Hepatocyte (in vitro differentiated cells): Measurements from ENCODE around the gene LY9. TPM values are rescaled to one million over a fixed set of nuclear protein-coding genes. Genes with fewer than 3 reads are reported as not detected.

Source experiments
- DNase-seq: peaks from one replicate; pipeline ENCODE4 v3.0.0-alpha.2; 2016; ENCODE audit warnings: low spot score
- H2AFZ ChIP-seq: fragments of 200-600 bp; sonication (generic); 2 replicates; pipeline ENCODE4 v1.6.0; 2016; ENCODE audit warnings: antibody characterized with exemption, mild to moderate bottlenecking
- H3K27ac ChIP-seq: fragments of 200-600 bp; sonication (generic); 2 replicates; pipeline ENCODE4 v1.5.1; 2016; ENCODE audit warnings: mild to moderate bottlenecking
- H3K27me3 ChIP-seq: fragments of 200-600 bp; sonication (generic); 2 replicates; pipeline ENCODE4 v1.6.1; 2016
- H3K36me3 ChIP-seq: fragments of 200-600 bp; sonication (generic); replicated peaks from 2 replicates; pipeline ENCODE4 v1.5.1; 2016; ENCODE audit warnings: low read depth; ENCODE audit not compliant: insufficient read depth
- H3K4me1 ChIP-seq: fragments of 200-600 bp; sonication (generic); 2 replicates; pipeline ENCODE4 v1.5.1; 2016; ENCODE audit warnings: mild to moderate bottlenecking, moderate library complexity; ENCODE audit not compliant: insufficient read depth
- H3K4me2 ChIP-seq: fragments of 200-600 bp; sonication (generic); 2 replicates; pipeline ENCODE4 v1.6.0; 2016
- H3K4me3 ChIP-seq: fragments of 200-600 bp; sonication (generic); 2 replicates; pipeline ENCODE4 v1.5.1; 2016; ENCODE audit warnings: mild to moderate bottlenecking
- H3K79me2 ChIP-seq: fragments of 200-600 bp; sonication (generic); 2 replicates; pipeline ENCODE4 v1.6.0; 2017; ENCODE audit warnings: mild to moderate bottlenecking
- H3K9me2 ChIP-seq: fragments of 200-600 bp; sonication (generic); replicated peaks from 2 replicates; pipeline ENCODE4 v1.6.0; 2017; ENCODE audit warnings: mild to moderate bottlenecking; ENCODE audit not compliant: insufficient read depth
- H3K9me3 ChIP-seq: fragments of 200-600 bp; sonication (generic); 2 replicates; pipeline ENCODE4 v1.5.1; 2016; ENCODE audit warnings: low read depth, mild to moderate bottlenecking
- H4K20me1 ChIP-seq: fragments of 200-600 bp; sonication (generic); 2 replicates; pipeline ENCODE4 v1.6.0; 2016; ENCODE audit warnings: mild to moderate bottlenecking; ENCODE audit not compliant: insufficient read depth, poor library complexity, severe bottlenecking
- CTCF ChIP-seq: fragments of 200-600 bp; sonication (generic); IDR thresholded peaks from 2 replicates; pipeline ENCODE4 v1.5.1; 2016; ENCODE audit warnings: antibody characterized with exemption, mild to moderate bottlenecking; ENCODE audit not compliant: poor library complexity
- EZH2 ChIP-seq: fragments of 200-600 bp; sonication (generic); IDR thresholded peaks from 2 replicates; pipeline ENCODE4 v1.6.1; 2016; ENCODE audit warnings: antibody characterized with exemption, mild to moderate bottlenecking, borderline replicate concordance
- EZH2phosphoT487 ChIP-seq: fragments of 200-600 bp; sonication (generic); IDR thresholded peaks from one replicate; pipeline ENCODE4 v1.6.1; 2018; ENCODE audit warnings: antibody characterized with exemption, mild to moderate bottlenecking, low read depth, moderate library complexity; ENCODE audit not compliant: unreplicated experiment, severe bottlenecking
- WGBS: methylation state at CpG from one replicate; pipeline ENCODE4 v1.1.6; 2016; ENCODE audit warnings: low lambda C conversion rate; ENCODE audit errors: missing lambda C conversion rate; 5-methylcytosine and 5-hydroxymethylcytosine counted together
- polyA plus RNA-seq: library from polyadenylated mRNA; unstranded; fragments of >200 nt; fragmentation: Nextera tagmentation; extraction: Ambion mirVana; gene quantifications from 2 replicates; pipeline ENCODE4 v1.2.1, GENCODE V29; 2016
- total RNA-seq: library from RNA; depleted of rRNA; stranded (reverse); fragments of >200 nt; gene quantifications from 2 replicates; pipeline ENCODE4 v1.2.3, GENCODE V29; 2014

LY9 gene
- total and polyA plus RNA-seq, 2 experiments from 2014 or later = not detected

GRCh38 chr1:160797271-160797709, 1.3 kb downstream of the LY9 start:
- DNase-seq = no peak
- Histone ChIP-seq H3K4me2 (no peak overlapping the region), H3K4me1 (no peaks in the 10 kb centered on the region), H3K79me2 (no peaks in the 10 kb centered on the region), H3K9me3 (no peaks in the 10 kb centered on the region), H3K9me2 (no peaks in the 10 kb centered on the region), H3K27ac (no peak overlapping the region), H4K20me1 (no peaks in the 10 kb centered on the region), H3K27me3 (no peaks in the 10 kb centered on the region), H3K36me3 (no peaks in the 10 kb centered on the region), H3K4me3 (no peak overlapping the region), H2AFZ (no peak overlapping the region)
- WGBS = 93% methylated on average over 3 of the region's 3 CpGs
- TF ChIP-seq CTCF (no peak), EZH2 (no peak), EZH2phosphoT487 (no peak)

DNA sequence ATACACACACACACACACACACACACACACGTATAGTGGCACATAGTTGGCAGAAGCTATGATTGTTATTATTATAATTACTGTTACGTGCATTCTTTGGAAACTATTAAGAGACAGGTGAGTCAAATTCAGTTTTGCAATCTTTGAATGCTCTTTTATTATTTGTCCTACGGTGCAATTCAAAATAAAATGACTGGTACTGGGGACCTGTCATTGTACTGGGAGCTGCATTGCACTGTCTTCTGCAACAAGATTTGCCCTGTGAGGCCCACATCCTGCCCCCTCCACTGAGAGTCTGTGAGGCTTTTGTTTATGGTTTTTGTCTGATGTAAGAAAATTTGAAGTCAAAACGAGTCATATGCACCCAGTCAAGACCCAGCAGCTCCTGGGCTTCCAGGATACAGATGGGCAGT, 1.9 kb downstream of the LY9 start:
- WGBS = 54% methylated on average over 4 of the region's 4 CpGs
- no peaks in the 10 kb centered on the region for H4K20me1 ChIP-seq
- no peak overlapping the region for H3K4me3 ChIP-seq
- TF ChIP-seq EZH2 (no peak), CTCF (no peak), EZH2phosphoT487 (no peak)
- no peak overlapping the region for H3K4me2 ChIP-seq
- H3K27me3 ChIP-seq = no peaks in the 10 kb centered on the region
- DNase-seq = no peak
- no peaks in the 10 kb centered on the region for H3K36me3 ChIP-seq
- no peaks in the 10 kb centered on the region for H3K9me2 ChIP-seq
- H2AFZ ChIP-seq = no peak overlapping the region
- H3K9me3 ChIP-seq = no peaks in the 10 kb centered on the region
- H3K4me1 ChIP-seq = no peaks in the 10 kb centered on the region
- H3K79me2 ChIP-seq = no peaks in the 10 kb centered on the region
- no peak overlapping the region for H3K27ac ChIP-seq

- no peaks in the 10 kb centered on the region for H3K27me3 ChIP-seq
- H3K27ac ChIP-seq = no peak overlapping the region
- H3K79me2 ChIP-seq = no peaks in the 10 kb centered on the region
- no peaks in the 10 kb centered on the region for H3K36me3 ChIP-seq
- no peak overlapping the region for H2AFZ ChIP-seq
- no peaks in the 10 kb centered on the region for H4K20me1 ChIP-seq
- no peak for DNase-seq
- H3K4me1 ChIP-seq = no peaks in the 10 kb centered on the region
- H3K9me2 ChIP-seq = no peaks in the 10 kb centered on the region
- TF ChIP-seq EZH2phosphoT487 (no peak), EZH2 (no peak), CTCF (no peak)
- no peaks in the 10 kb centered on the region for H3K9me3 ChIP-seq
- WGBS = 86% methylated on average over 2 of the region's 2 CpGs
- no peak overlapping the region for H3K4me3 ChIP-seq
- no peak overlapping the region for H3K4me2 ChIP-seq
Measured at GRCh38 chr1:160798439-160798838, 2.5 kb downstream of the LY9 start.

- Histone ChIP-seq H3K4me3 (no peak overlapping the region), H3K4me2 (no peak overlapping the region), H3K27ac (no peak overlapping the region), H4K20me1 (no peaks in the 10 kb centered on the region), H3K27me3 (no peaks in the 10 kb centered on the region), H3K9me2 (no peaks in the 10 kb centered on the region), H3K36me3 (no peaks in the 10 kb centered on the region), H3K79me2 (no peaks in the 10 kb centered on the region), H3K9me3 (no peaks in the 10 kb centered on the region), H2AFZ (no peak overlapping the region), H3K4me1 (no peaks in the 10 kb centered on the region)
- no peak for DNase-seq
- TF ChIP-seq CTCF (no peak), EZH2 (no peak), EZH2phosphoT487 (no peak)
- WGBS = 89% methylated on average over 5 of the region's 5 CpGs
Measured at GRCh38 chr1:160799641-160800040, 3.7 kb downstream of the LY9 start.
